ENCODE measurements around the gene CHST12.
"Not testable (repeated sequence)": the region's sequence is repeated elsewhere in the genome, so short reads cannot be mapped to it uniquely, and the experiment has no call there.

The CHST12 gene

GRCh38 chr7:2390020-2390816 lies 13.2 kb upstream of the CHST12 start:
- H3K27ac ChIP-seq (ENCODE audit: insufficient read depth in 1 of 2, low read depth in 1 of 2, low read length in 2 of 2, poor library complexity in 1 of 2, severe bottlenecking in 2 of 2); POLR2A ChIA-PET; H3K9me3 ChIP-seq (ENCODE audit: control extremely low read depth in 1 of 5, control insufficient read depth in 4 of 5, insufficient read depth in 2 of 5, low read depth in 1 of 5, low read length in 4 of 5); H3K36me3 ChIP-seq (ENCODE audit: control insufficient read depth in 4 of 4, insufficient read depth in 4 of 4, low read length in 3 of 4); CTCF ChIA-PET; H3K27me3 ChIP-seq (replicated peaks in 2 of 5; ENCODE audit: control insufficient read depth in 4 of 5, insufficient read depth in 5 of 5, low read length in 4 of 5): not testable (repeated sequence)
- peak; percentile 42 to 74 (median 68) for DNase-seq
- peak overlapping the region in 2 of 7 experiments; percentile 23 to 36 for H3K4me3 ChIP-seq (ENCODE audit: control insufficient read depth in 1 of 7, extremely low read depth in 1 of 7, insufficient read depth in 4 of 7, low read depth in 2 of 7, low read length in 6 of 7)
- WGBS (ENCODE audit: insufficient coverage), result 7% methylated on average over 11 of the region's 16 CpGs
- peaks cover 2 to 35% (median 25%) of the 10 kb centered on the region in 4 experiments for H3K4me1 ChIP-seq (ENCODE audit: control extremely low read depth in 1 of 4, control insufficient read depth in 4 of 4, insufficient read depth in 4 of 4, low read length in 3 of 4)

GRCh38 chr7:2393706-2394105 lies 9.7 kb upstream of the CHST12 start:
- ChIA-PET CTCF (interaction anchor here (1.0 to 2.0 kb wide), 4 partner anchors 10 to 28 kb away, joined by 3 to 8 read pairs (median 5); no protein-coding TSS in a partner anchor), POLR2A (interaction anchor here (1.0 kb wide), 1 partner anchor 28 kb away, joined by 3 read pairs; no protein-coding TSS in a partner anchor)
- DNase-seq, result no peak
- Histone ChIP-seq H3K27me3 (replicated peaks in 2 of 5; ENCODE audit: control insufficient read depth in 4 of 5, insufficient read depth in 5 of 5, low read length in 4 of 5) (no peaks in the 10 kb centered on the region), H3K27ac (ENCODE audit: insufficient read depth in 1 of 2, low read depth in 1 of 2, low read length in 2 of 2, poor library complexity in 1 of 2, severe bottlenecking in 2 of 2) (no peak overlapping the region), H3K9me3 (ENCODE audit: control extremely low read depth in 1 of 5, control insufficient read depth in 4 of 5, insufficient read depth in 2 of 5, low read depth in 1 of 5, low read length in 4 of 5) (no peaks in the 10 kb centered on the region), H3K4me3 (ENCODE audit: control insufficient read depth in 1 of 7, extremely low read depth in 1 of 7, insufficient read depth in 4 of 7, low read depth in 2 of 7, low read length in 6 of 7) (no peak overlapping the region), H3K36me3 (ENCODE audit: control insufficient read depth in 4 of 4, insufficient read depth in 4 of 4, low read length in 3 of 4) (peaks cover 0 to 5% (median 0%) of the 10 kb centered on the region in 4 experiments), H3K4me1 (ENCODE audit: control extremely low read depth in 1 of 4, control insufficient read depth in 4 of 4, insufficient read depth in 4 of 4, low read length in 3 of 4) (peaks cover 2 to 34% (median 28%) of the 10 kb centered on the region in 4 experiments)
- 73% methylated on average over 11 of the region's 12 CpGs for WGBS (ENCODE audit: insufficient coverage)

GRCh38 chr7:2394566-2395082 lies 8.8 kb upstream of the CHST12 start:
- Histone ChIP-seq H3K27ac (ENCODE audit: insufficient read depth in 1 of 2, low read depth in 1 of 2, low read length in 2 of 2, poor library complexity in 1 of 2, severe bottlenecking in 2 of 2) (no peak overlapping the region), H3K27me3 (replicated peaks in 2 of 5; ENCODE audit: control insufficient read depth in 4 of 5, insufficient read depth in 5 of 5, low read length in 4 of 5) (no peaks in the 10 kb centered on the region), H3K36me3 (ENCODE audit: control insufficient read depth in 4 of 4, insufficient read depth in 4 of 4, low read length in 3 of 4) (peaks cover 0 to 5% (median 0%) of the 10 kb centered on the region in 4 experiments), H3K9me3 (ENCODE audit: control extremely low read depth in 1 of 5, control insufficient read depth in 4 of 5, insufficient read depth in 2 of 5, low read depth in 1 of 5, low read length in 4 of 5) (no peaks in the 10 kb centered on the region), H3K4me1 (ENCODE audit: control extremely low read depth in 1 of 4, control insufficient read depth in 4 of 4, insufficient read depth in 4 of 4, low read length in 3 of 4) (peaks cover 2 to 43% (median 31%) of the 10 kb centered on the region in 4 experiments), H3K4me3 (ENCODE audit: control insufficient read depth in 1 of 7, extremely low read depth in 1 of 7, insufficient read depth in 4 of 7, low read depth in 2 of 7, low read length in 6 of 7) (no peak overlapping the region)
- DNase-seq, result no peak
- POLR2A ChIA-PET, result interaction anchor here (0.6 kb wide), 1 partner anchor 8 kb away, joined by 3 read pairs; no protein-coding TSS in a partner anchor
- 99% methylated on average over 20 of the region's 21 CpGs for WGBS (ENCODE audit: insufficient coverage)
- CTCF ChIA-PET, result interaction anchor here (1.6 to 2.3 kb wide), 3 partner anchors 10 to 29 kb away, joined by 5 to 8 read pairs (median 8); no protein-coding TSS in a partner anchor

- POLR2A ChIA-PET, result interaction anchor here (0.6 kb wide), 1 partner anchor 19 kb away, joined by 4 read pairs; no protein-coding TSS in a partner anchor
- CTCF ChIA-PET, result interaction anchor here (1.4 to 1.7 kb wide), 4 partner anchors 11 to 45 kb away, joined by 3 to 8 read pairs (median 5); no protein-coding TSS in a partner anchor
- no peaks in the 10 kb centered on the region for H3K36me3 ChIP-seq (ENCODE audit: control insufficient read depth in 4 of 4, insufficient read depth in 4 of 4, low read length in 3 of 4)
Observed at GRCh38 chr7:2398506-2398905, 4.9 kb upstream of the CHST12 start.

GRCh38 chr7:2399848-2400587 lies 3.4 kb upstream of the CHST12 start:
- H3K4me1 ChIP-seq (ENCODE audit: control extremely low read depth in 1 of 4, control insufficient read depth in 4 of 4, insufficient read depth in 4 of 4, low read length in 3 of 4), result peaks cover 3 to 60% (median 49%) of the 10 kb centered on the region in 4 experiments
- no peaks in the 10 kb centered on the region for H3K9me3 ChIP-seq (ENCODE audit: control extremely low read depth in 1 of 5, control insufficient read depth in 4 of 5, insufficient read depth in 2 of 5, low read depth in 1 of 5, low read length in 4 of 5)
- POLR2A ChIA-PET, result interaction anchor here (0.6 kb wide), 1 partner anchor 46 kb away, joined by 3 read pairs; no protein-coding TSS in a partner anchor
- H3K27ac ChIP-seq (ENCODE audit: insufficient read depth in 1 of 2, low read depth in 1 of 2, low read length in 2 of 2, poor library complexity in 1 of 2, severe bottlenecking in 2 of 2), result peak overlapping the region; percentile 33 to 79
- WGBS (ENCODE audit: insufficient coverage), result 3% methylated on average over 5 of the region's 6 CpGs
- peak overlapping the region in 4 of 7 experiments; percentile 9 to 62 (median 38) for H3K4me3 ChIP-seq (ENCODE audit: control insufficient read depth in 1 of 7, extremely low read depth in 1 of 7, insufficient read depth in 4 of 7, low read depth in 2 of 7, low read length in 6 of 7)
- H3K27me3 ChIP-seq (replicated peaks in 2 of 5; ENCODE audit: control insufficient read depth in 4 of 5, insufficient read depth in 5 of 5, low read length in 4 of 5), result no peaks in the 10 kb centered on the region
- CTCF ChIA-PET, result interaction anchor here (0.7 to 1.7 kb wide), 9 partner anchors 8 to 52 kb away, joined by 3 to 7 read pairs (median 5); no protein-coding TSS in a partner anchor
- H3K36me3 ChIP-seq (ENCODE audit: control insufficient read depth in 4 of 4, insufficient read depth in 4 of 4, low read length in 3 of 4), result no peaks in the 10 kb centered on the region
- DNase-seq, result peak; percentile 95 to 97 (median 96)

More at GRCh38 chr7:2398506-2398905, 4.9 kb upstream of the CHST12 start:
- no peaks in the 10 kb centered on the region for H3K27me3 ChIP-seq (replicated peaks in 2 of 5; ENCODE audit: control insufficient read depth in 4 of 5, insufficient read depth in 5 of 5, low read length in 4 of 5)
- WGBS (ENCODE audit: insufficient coverage), result no CpG with 5 or more reads among the region's 4 CpGs
- DNase-seq, result no peak
- H3K9me3 ChIP-seq (ENCODE audit: control extremely low read depth in 1 of 5, control insufficient read depth in 4 of 5, insufficient read depth in 2 of 5, low read depth in 1 of 5, low read length in 4 of 5), result no peaks in the 10 kb centered on the region
- no peak overlapping the region for H3K4me3 ChIP-seq (ENCODE audit: control insufficient read depth in 1 of 7, extremely low read depth in 1 of 7, insufficient read depth in 4 of 7, low read depth in 2 of 7, low read length in 6 of 7)
- H3K27ac ChIP-seq (ENCODE audit: insufficient read depth in 1 of 2, low read depth in 1 of 2, low read length in 2 of 2, poor library complexity in 1 of 2, severe bottlenecking in 2 of 2), result no peak overlapping the region
- H3K4me1 ChIP-seq (ENCODE audit: control extremely low read depth in 1 of 4, control insufficient read depth in 4 of 4, insufficient read depth in 4 of 4, low read length in 3 of 4), result peaks cover 3 to 52% (median 43%) of the 10 kb centered on the region in 4 experiments

- no peak for DNase-seq
- H3K27me3 ChIP-seq (replicated peaks in 2 of 5; ENCODE audit: control insufficient read depth in 4 of 5, insufficient read depth in 5 of 5, low read length in 4 of 5), result no peaks in the 10 kb centered on the region
- no peaks in the 10 kb centered on the region for H3K36me3 ChIP-seq (ENCODE audit: control insufficient read depth in 4 of 4, insufficient read depth in 4 of 4, low read length in 3 of 4)
- peak overlapping the region; percentile 63 to 96 (median 72) for H3K4me3 ChIP-seq (ENCODE audit: control insufficient read depth in 1 of 7, extremely low read depth in 1 of 7, insufficient read depth in 4 of 7, low read depth in 2 of 7, low read length in 6 of 7)
- 63% methylated on average over 3 of the region's 6 CpGs for WGBS (ENCODE audit: insufficient coverage)
- peak overlapping the region in 1 of 2 experiments; percentile 47 for H3K27ac ChIP-seq (ENCODE audit: insufficient read depth in 1 of 2, low read depth in 1 of 2, low read length in 2 of 2, poor library complexity in 1 of 2, severe bottlenecking in 2 of 2)
- no peaks in the 10 kb centered on the region for H3K9me3 ChIP-seq (ENCODE audit: control extremely low read depth in 1 of 5, control insufficient read depth in 4 of 5, insufficient read depth in 2 of 5, low read depth in 1 of 5, low read length in 4 of 5)
- POLR2A ChIA-PET, result interaction anchor here (0.6 to 0.9 kb wide), 2 partner anchors 8 to 14 kb away, joined by 3 read pairs; no protein-coding TSS in a partner anchor
- H3K4me1 ChIP-seq (ENCODE audit: control extremely low read depth in 1 of 4, control insufficient read depth in 4 of 4, insufficient read depth in 4 of 4, low read length in 3 of 4), result peaks cover 7 to 83% (median 68%) of the 10 kb centered on the region in 4 experiments
- CTCF ChIA-PET, result interaction anchor here (1.0 to 1.7 kb wide), 3 partner anchors 10 to 34 kb away, joined by 3 to 4 read pairs (median 4); no protein-coding TSS in a partner anchor
Observed at GRCh38 chr7:2402687-2403013, 761 bp upstream of the CHST12 start.

Data from common myeloid progenitor, CD34-positive (primary cell).